HS-5 (cell line): ENCODE measurements around the gene ASAP2.
A peak's percentile ranks its signal among the peaks of the same experiment; 100 is the strongest.

ENCODE experiments used
- DNase-seq: peaks from one replicate; pipeline ENCODE4 v3.0.0-alpha.2; 2012; ENCODE audit warnings: low read depth

ASAP2 gene

GRCh38 chr2:9275399-9275798, 68.8 kb downstream of the ASAP2 start:
- no peak for DNase-seq

- no peak for DNase-seq
Measured at GRCh38 chr2:9276074-9276473, 69.5 kb downstream of the ASAP2 start.

- DNase-seq: no peak
Measured at GRCh38 chr2:9276901-9277451, 70.4 kb downstream of the ASAP2 start.

GRCh38 chr2:9278439-9278838, 71.8 kb downstream of the ASAP2 start:
- DNase-seq: no peak

- no peak for DNase-seq
Measured at GRCh38 chr2:9279426-9279825, 72.8 kb downstream of the ASAP2 start.

GRCh38 chr2:9280224-9280623, 73.6 kb downstream of the ASAP2 start:
- DNase-seq: no peak

- DNase-seq: no peak
Measured at GRCh38 chr2:9281145-9281544, 74.5 kb downstream of the ASAP2 start.

GRCh38 chr2:9282128-9283112, 75.8 kb downstream of the ASAP2 start:
- no peak for DNase-seq

- no peak for DNase-seq
Measured at GRCh38 chr2:9284521-9285297, 78.1 kb downstream of the ASAP2 start.

GRCh38 chr2:9285385-9285920, 78.8 kb downstream of the ASAP2 start:
- no peak for DNase-seq

GRCh38 chr2:9285921-9286320, 79.3 kb downstream of the ASAP2 start:
- no peak for DNase-seq

- DNase-seq: no peak
Measured at GRCh38 chr2:9286554-9287399, 80.2 kb downstream of the ASAP2 start.

- peak; percentile 99 for DNase-seq
Measured at GRCh38 chr2:9287400-9288045, 80.9 kb downstream of the ASAP2 start.

GRCh38 chr2:9288233-9288632, 81.6 kb downstream of the ASAP2 start:
- peak; percentile 84 for DNase-seq

GRCh38 chr2:9288681-9289338, 82.2 kb downstream of the ASAP2 start:
- no peak for DNase-seq

GRCh38 chr2:9291331-9291730, 84.7 kb downstream of the ASAP2 start:
- no peak for DNase-seq

GRCh38 chr2:9291866-9292265, 85.3 kb downstream of the ASAP2 start:
- DNase-seq: no peak

GRCh38 chr2:9292426-9292825, 85.8 kb downstream of the ASAP2 start:
- DNase-seq: no peak

GRCh38 chr2:9294764-9295163, 88.2 kb downstream of the ASAP2 start:
- DNase-seq: no peak

- no peak for DNase-seq
Measured at GRCh38 chr2:9296559-9296958, 89.9 kb downstream of the ASAP2 start.
